Hippocampal formation (tissue), 2 donors: Measurements from ENCODE around the gene ADGRV1.
"Not testable (repeated sequence)": the region's sequence is repeated elsewhere in the genome, so short reads cannot be mapped to it uniquely, and the experiment has no call there.

ENCODE experiments used
- DNase-seq, 2 donors: peaks; one replicate each; lab custom pipeline; 2025; lab: John Stamatoyannopoulos, UW

The ADGRV1 gene

DNA sequence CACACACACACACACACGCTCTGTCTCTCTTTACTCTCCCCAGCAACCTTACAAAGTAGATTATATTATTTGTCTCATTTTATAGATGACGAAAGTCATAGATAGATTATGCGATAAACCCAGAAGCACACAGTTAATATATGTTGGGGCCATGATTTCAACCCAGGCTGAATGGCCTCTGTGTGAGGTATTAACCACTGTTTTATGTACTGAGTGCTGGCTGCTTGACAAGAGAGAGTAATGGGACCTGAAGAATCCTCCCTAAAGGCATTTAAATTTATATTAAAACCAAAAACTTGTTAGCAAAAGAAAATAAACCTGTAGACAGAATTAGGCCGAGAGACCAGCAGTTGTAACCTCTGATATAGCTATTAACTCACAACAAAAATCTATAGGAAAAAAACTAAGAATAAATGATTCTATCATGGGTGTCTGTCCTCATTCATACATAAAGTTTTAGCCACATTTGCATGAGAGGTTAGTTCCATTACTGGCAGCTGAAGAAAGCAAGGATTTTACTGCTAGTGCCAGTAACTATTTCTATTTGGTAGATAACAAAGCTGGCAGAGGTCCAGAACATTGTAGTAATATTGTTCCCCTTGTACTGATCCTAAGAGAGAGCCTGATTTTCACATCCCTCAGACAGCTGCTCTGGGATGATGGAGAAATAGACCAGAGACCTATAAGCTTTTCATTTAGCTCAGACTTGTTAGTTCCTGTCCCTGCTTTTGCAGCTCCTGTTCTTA is 250.9 kb downstream of the ADGRV1 start:
- DNase-seq: no peak

- no peak for DNase-seq
Measured at GRCh38 chr5:90810211-90810610, 251.6 kb downstream of the ADGRV1 start.

DNA sequence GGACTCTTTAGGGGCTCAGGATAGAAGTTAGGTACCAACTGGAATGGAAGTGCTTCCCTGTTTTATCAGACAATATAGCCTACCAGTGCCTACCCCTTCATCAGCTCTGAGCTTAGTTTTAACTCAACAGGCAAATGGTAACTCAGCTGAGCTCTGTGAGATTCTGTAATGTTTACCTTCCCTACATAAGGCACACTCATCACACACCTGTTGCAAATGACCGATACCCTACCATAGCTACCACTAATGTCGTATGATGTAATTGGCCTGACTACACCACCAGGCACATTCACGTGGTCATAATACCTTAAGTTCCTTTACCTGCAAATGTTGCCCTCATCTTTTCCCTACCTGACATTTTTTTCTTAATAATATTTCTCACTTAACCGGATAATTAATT is 254.8 kb downstream of the ADGRV1 start:
- no peak for DNase-seq

DNA sequence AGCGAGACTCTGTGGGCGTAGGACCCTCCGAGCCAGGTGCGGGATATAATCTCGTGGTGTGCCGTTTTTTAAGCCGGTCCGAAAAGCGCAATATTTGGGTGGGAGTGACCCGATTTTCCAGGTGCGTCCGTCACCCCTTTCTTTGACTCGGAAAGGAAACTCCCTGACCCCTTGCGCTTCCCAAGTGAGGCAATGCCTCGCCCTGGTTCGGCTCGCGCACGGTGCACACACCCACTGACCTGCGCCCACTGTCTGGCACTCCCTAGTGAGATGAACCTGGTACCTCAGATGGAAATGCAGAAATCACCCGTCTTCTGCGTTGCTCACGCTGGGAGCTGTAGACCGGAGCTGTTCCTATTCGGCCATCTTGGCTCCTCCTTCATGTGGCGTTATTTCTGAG is 263.5 kb downstream of the ADGRV1 start:
- not testable (repeated sequence) for DNase-seq

DNA sequence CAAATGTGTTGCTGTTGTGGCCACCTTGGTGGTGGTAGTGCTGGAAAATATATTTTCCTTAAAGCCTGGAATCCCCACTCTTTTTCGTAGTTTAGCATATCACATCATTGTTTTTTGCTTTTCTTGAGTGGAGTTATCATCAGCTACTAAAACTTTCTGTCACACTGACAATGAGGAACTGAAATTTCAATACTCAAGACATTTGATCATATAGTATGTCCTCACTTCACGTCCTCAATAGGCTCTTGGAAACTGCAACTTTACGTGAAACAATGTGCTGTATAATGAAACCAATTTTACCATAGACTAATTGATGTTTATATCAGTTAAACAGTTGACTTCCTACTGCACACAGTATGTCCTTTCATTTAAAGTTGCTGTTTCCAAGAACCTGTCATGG is 265.8 kb downstream of the ADGRV1 start:
- no peak for DNase-seq

DNA sequence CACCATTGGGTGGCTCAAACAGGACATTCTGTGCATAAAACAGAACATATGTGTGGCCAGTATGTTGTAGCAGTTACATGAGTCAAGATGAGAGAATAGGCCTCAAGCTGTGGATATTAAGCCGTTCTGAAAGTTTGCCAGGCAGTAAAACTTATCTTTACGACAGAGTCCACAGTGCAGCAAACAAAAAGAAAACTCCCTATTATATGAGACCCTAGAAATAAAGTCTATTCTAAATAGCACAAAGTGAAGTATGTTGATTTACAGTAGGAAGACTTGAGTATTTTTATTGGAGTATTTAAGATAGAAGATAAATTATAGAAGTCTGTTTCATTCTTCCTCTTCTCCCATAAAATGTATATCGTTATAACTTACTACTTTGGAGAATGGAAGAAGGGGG is 271.5 kb downstream of the ADGRV1 start:
- DNase-seq: no peak

- DNase-seq: no peak
Measured at GRCh38 chr5:90833753-90834152, 275.2 kb downstream of the ADGRV1 start.

- no peak for DNase-seq
Measured at GRCh38 chr5:90834711-90835110, 276.1 kb downstream of the ADGRV1 start.

GRCh38 chr5:90843443-90843842 is 284.8 kb downstream of the ADGRV1 start:
- no peak for DNase-seq

DNA sequence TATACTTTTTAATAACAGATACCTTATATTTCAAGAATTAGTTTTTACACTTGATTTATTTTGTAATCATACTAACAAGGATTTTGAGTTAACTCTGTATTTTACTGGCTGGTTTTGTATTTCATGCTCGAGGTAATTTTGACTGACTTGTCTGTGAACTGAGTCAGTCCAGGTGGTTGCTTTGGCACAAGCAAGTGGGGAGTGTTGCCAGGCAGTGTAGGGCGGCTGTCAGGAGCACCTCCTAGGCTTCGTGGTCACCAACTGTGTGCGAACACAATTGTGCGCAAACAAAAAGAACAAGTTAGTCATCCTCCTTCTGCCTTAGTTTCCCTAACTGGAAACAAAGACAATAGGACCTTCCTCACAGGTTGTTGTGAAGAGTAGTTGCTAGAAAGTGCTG is 286.3 kb downstream of the ADGRV1 start:
- DNase-seq: no peak

DNA sequence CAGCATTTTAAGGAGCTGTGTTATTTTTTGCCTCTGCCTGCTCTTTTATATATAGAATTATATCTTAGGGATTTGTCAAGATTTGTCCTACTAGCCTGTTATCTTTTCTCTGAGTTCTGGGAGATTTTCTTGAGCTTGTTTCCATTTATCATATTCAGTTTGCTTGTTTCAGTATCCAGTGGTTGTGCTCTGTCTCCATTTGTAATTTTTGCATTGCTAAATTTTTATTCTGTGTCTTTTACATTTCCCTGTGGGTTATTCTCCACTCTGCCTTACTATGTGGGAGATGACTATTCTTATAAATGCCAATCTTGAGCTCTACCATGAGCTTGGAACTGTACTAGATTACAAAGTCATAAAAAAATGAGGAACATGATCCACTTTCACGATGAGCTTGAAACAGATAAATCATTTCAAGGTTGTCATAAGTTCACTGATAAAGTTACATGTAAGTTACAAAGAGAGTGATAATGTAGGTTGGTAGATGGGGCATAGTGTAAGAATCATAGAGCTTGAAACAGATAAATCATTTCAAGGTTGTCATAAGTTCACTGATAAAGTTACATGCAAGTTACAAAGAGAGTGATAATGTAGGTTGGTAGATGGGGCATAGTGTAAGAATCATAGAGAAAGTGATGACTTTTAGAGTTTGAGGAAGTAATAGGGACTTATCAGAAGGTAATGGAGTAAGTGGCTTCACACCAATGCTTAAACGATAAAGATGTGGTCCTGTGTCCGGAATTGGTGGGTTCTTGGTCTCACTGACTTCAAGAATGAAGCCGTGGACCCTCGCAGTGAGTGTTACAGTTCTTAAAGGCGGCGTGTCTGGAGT is 287.3 kb downstream of the ADGRV1 start:
- DNase-seq: no peak

- DNase-seq: not testable (repeated sequence)
Measured at GRCh38 chr5:90847606-90848005, 289.0 kb downstream of the ADGRV1 start.

DNA sequence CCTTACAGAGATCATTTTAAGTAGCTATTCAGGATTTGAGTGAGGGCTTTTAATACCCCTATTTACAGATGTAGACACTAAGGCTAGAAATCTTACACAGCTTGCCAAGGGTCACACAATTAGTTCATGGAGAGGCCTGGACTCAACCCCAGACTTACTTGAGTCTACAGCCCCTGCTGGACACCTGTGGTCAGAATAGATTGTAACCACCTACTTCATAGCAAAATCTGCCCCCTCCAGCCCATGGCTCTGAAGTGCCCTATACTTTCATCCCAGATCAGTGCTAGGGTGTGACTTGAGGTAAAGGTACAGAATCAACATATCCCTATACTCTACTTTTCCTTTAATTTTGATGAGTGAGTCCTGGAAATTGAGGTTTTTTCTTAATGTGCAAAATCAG is 291.3 kb downstream of the ADGRV1 start:
- no peak for DNase-seq

DNA sequence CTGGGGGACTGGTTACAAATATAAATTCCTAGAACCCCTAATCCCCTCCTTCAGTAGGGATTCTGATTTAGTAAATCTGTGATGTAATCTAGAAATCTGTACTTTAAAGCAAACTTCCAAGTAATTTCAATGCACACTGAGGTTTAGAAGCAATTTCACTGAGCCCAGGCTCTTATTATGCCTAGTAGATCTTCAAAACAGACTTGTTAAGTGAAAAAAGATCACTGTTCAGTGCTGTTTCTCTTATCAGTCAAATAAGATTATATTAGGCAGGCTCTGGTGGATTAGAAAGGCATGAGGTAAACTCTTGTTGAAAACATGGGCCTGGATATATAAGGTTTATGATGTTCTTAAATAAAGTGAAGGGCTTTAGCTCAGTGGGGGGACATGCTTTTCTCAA is 293.9 kb downstream of the ADGRV1 start:
- DNase-seq: no peak

- DNase-seq: no peak
Measured at GRCh38 chr5:90853750-90854149, 295.2 kb downstream of the ADGRV1 start.

DNA sequence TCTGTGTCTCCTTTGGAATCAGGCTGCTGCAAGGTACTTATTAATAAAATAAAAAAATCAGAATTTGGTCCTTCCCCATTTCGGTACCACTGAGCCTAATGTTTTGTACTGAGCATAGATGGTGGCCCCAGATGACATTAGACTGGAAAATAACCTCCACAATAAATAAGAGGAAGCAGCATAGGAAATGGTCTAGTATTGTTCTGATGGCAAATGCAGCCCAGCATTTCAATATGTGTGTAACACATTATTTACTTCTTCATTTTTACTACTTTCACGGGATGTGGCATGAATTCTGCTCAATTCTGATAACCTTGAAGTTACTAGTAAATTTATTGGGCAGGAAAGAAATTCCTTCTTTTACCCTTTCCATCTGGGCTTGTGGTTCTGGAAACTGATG is 295.6 kb downstream of the ADGRV1 start:
- no peak for DNase-seq

DNA sequence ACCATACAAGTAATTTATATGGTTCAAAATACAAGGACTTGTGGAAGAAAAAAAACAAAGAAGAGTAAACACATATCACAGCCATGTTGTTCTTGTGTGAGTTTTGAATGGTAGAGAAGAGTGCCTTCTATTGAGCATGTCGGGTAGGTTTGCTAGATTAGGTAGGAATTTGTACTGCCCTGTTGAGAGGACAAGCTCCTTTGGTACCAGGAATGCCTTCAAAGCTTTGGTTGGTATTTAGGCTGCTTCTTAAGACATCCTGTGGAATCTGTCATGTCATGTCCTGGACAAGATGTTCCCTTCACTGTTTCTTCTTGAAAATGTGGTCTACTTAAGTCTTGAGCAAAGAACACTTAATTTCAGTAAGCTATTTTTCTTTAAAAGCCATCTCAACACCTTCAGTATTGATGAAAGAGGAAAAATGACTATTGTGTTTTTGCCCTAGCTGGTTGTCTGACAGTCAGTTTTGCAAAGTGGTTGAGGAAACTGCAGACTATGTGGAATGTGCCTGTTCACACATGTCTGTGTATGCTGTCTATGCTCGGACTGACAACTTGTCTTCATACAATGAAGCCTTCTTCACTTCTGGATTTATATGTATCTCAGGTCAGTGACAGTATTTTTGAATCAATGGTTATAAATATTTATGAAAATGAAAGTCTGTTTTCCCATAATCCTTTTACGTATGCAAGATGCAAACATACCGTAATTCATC is 296.9 kb downstream of the ADGRV1 start:
- DNase-seq: no peak

DNA sequence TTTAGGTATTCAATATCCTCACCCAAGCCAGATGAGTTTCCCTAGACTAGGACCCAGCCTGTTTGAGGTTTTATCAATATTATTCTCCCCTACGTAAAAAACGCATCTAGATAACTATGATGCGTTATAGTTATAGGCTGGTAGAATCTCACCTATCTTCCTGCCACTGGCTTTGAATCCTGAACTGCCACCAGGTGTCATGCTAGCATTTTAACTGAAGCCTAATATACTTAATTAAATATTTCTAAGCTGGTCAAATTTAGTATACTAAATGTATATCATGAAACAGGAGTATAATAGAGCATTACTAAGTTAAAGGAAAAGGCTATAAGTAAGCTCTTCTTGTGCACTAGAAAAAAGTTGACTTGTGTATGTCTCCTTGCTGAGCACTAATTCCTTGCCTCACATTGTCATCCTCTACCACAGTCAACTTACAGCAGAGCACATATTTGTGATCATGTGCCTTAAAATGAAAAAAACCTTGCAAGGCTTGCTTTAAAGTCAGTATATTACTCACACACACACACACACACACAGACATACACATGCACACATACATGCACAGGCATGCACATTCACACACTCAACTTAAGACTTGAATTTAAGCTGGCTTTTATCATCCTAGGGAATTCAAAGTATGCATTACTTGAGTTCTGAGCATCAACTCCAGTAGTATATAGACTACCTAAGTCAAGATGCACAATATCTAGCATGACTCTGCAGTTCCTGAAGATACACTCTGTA is 303.4 kb downstream of the ADGRV1 start:
- no peak for DNase-seq

DNA sequence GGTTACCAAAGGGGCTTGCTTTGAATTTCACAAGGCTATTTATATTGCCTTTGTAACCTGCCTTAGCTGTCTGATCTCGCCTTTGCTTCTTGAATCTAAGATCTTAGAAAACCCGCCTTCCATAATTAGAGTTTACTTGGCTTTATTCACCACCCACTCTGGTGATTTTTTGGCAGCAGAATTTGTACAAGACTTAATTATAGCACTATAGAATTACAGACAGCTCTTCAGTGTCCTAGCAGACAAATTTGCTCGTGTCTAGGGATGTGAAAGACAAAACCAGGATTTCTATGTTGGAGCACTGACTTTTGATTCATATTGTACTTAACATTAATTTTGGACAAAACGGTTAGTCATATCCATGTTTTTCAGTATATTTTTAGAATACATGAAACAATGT is 306.6 kb downstream of the ADGRV1 start:
- DNase-seq: no peak

- DNase-seq: peak in 1 of 2 donors; percentile 68
Measured at GRCh38 chr5:90866333-90866732, 307.7 kb downstream of the ADGRV1 start.

DNA sequence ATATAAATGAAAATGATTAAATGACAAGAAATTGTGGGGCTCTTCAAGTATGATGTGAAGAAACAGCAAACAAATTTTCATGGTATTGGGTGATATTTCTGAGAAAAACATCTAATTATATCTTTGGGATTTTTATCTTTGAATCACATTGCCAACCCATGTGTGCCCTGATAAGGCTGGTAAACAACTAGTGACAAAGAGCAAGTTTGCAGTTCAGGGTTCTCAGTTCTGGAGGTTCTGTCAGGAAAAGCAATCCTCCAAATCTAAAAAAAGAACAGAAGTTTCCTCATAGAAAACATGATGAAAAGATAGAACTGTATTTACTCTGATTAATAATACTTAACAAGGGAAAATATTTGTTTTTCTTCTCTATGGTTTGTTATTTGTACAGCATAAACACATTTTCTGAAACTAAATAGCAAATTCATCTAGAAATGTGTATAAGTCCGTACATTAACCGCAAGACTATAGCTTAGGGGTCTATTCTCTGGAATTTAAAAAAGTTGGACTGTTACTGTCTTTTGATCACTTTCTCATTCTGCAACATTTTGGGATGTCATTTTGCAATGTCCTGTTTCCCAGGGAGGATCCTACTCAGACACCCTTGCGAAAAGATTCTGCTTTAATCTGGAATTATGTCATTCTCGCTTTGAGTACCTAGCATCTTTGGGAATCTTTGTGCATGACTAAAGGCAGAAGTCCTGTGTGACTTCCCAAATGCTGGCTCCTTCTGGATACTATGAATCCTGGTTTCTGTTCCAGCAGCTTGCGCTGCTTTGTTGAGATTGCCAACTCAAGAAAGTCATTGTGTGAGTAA is 308.5 kb downstream of the ADGRV1 start:
- DNase-seq: no peak
